GM21515 (cell line): ENCODE data around the gene OR10A7.
A peak's percentile ranks its signal among the peaks of the same experiment; 100 is the strongest.
"Not testable (repeated sequence)": the region's sequence is repeated elsewhere in the genome, so short reads cannot be mapped to it uniquely, and the experiment has no call there.

Experiments used
- ATAC-seq: cut with Tn5 transposase; IDR thresholded peaks from one replicate; pipeline ENCODE4 v1.9.1; 2021; ENCODE audit not compliant: unreplicated experiment

OR10A7 gene, protein sequence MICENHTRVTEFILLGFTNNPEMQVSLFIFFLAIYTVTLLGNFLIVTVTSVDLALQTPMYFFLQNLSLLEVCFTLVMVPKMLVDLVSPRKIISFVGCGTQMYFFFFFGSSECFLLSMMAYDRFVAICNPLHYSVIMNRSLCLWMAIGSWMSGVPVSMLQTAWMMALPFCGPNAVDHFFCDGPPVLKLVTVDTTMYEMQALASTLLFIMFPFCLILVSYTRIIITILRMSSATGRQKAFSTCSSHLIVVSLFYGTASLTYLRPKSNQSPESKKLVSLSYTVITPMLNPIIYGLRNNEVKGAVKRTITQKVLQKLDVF

DNA sequence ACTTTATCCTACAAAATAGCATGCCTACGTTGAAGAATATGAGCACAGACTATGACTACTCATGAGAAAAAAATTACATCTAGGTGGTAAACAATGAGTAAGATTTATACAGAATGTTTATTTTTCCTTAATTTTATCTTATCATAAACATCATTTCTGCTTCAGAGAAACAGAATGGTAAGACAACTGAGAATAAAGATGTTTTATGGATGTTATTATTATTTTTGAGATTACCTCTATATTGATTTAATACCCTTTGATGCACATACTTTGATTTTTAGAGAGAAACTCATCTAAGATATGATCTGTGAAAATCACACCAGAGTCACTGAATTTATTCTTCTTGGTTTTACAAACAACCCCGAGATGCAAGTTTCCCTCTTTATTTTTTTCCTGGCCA lies at the start of gene OR10A7:
Gene OR10A7, plus strand, starts transcription at position 301 of the 400 bp plus-strand sequence. Its CDS starts 0 bp downstream, at position 301.
- ATAC-seq, result no peak

DNA sequence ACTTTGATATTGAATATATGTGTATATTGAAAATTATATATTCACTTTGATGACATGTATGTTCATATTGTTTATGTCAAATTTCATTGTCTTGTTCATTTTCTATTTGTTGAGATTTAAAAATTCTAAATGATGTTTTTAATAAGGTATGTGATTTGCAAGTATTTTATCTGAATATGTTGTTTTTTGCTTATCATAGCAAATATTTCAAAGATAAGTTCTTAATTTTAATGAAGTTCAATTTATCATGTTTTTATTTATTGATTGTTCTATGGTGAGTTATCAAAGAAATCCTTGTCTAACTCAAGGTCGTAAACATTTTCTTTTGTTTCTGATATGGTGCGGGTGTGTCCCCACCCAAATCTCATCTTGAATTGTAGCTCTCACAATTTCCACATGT lies 49.4 kb upstream of the OR10A7 start:
- ATAC-seq, result no peak

DNA sequence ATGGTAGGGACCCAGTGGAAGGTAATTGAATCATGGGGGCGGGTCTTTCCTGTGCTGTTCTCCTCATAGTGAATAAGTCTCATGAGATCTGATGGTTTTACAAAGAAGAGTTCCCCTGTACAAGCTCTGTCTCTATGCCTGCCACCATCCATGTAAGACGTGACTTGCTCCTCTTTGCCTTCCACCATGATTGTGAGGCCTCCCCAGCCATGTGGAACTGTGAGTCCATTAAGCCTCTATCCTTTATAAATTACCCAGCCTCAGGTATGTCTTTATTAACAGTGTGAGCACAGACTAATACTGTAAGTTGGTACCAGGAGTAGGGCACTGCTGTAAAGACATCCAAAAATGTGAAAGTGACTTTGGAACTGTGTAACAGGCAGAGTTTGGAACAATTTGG lies 49.0 kb upstream of the OR10A7 start:
- not testable (repeated sequence) for ATAC-seq

DNA sequence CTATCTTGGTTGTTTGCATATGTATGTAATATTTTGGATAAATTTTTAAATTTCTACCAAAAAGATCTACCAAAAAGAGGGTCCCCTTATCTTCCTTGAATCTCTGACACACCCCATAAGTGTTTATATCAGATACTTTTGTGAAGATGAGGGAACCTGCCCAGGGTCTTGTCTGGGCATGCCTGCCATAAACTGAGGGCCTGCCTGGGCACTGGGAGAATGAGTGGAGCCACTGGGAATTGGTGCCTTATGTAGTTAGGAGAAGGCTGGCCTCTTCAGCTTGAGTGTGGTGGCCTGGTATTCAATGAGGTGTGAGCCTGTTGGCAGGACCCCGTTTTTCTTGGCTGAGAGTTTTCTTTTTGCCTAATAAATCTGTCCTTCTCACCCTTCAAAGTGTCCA lies 48.1 kb upstream of the OR10A7 start:
- no peak for ATAC-seq

DNA sequence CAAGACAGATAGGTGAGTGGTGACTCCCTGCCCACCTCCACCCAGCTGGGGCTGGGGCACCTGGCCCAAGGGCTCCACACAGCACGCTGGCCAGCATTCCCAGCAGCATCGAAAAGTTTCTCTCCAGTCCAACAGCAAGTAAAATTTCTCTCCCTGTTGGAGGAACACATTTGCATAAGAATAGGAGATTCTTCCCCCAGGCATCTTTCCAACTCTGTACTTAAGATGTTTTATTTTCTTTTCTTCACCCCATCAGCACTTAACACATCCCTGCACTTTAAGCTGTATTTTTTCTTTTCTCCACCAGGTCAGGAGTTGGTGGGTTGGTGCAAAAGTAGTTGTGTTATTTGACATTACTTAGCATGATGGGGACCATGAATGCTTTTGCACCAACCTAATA lies 47.4 kb upstream of the OR10A7 start:
- no peak for ATAC-seq

DNA sequence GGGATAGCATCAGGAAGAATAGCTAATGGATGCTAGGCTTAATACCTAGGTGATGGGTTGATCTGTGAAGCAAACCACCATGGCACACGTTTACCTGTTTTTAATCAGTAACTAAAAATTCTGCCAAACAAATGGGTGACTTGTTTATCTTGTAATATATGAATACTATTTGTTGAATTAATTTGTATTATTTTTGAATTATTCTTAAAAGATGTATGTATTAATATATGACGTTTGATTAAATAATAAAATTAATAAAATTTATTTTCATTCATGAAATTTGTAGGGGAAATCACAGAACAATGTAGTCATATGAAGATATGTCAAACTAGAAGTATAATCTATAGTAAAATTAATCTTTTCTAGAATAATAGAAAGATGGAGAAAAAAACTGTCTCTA lies 32.3 kb upstream of the OR10A7 start:
- no peak for ATAC-seq

DNA sequence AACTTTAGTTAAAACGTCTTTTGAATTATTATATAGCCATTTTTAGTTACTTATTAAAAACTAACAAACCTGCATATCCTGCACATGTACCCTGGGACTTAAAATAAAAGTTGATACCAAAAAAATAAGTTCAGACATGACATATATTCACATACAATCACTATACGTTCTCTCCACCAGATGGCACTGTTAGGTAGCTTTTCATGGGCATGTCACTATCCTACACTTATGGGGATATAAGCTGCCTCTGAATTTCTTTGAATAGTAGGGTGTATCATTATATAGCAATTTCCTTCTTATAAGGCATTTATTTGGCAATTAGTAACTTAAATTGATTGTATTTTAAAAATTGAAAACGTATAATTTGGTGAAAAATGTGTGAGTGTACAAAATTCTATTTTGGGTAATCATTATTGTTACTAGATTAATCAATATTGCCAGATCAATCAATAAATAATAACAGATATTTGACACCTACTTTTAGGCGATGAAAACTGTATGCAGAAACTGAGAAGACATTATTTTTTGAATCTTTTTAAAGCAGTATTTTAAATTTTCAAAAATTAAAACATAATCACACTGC lies 31.8 kb upstream of the OR10A7 start:
- peak; percentile 86 for ATAC-seq

DNA sequence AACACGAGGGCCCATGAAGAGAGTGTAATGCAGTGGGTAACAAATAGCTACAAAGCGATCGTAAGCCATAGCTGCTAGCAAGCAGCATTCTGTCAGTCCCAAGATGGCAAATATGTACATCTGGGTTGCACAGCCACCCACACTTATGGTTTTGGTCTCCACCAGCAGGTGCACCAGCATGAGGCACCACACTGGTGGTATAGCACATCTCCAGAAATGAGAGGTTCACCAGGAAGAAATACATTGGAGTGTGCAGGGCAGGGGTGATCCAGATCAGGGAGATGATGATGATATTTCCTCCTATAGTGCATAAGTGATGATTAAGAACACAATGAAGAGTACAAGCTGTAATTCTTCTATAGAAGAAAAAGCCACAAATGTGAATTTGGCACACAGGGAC lies 26.4 kb upstream of the OR10A7 start:
- ATAC-seq, result no peak

DNA sequence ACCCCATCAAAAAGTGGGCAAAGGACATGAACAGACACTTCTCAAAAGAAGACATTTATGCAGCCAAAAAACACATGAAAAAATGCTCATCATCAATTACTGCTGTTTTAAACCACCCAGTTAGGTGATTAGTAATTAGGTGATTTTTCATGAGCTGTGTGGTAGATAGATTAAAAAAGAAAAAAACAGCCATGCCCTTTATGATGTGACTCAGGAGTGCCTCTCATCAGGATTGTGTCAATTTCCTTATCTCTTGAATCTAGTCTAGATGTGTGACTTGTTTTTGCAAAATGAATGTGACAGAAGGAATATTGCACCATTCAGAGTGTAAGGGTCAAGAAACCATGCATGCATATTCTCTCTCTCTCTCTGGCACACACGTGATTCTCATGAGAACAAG lies 5.7 kb downstream of the OR10A7 start:
- no peak for ATAC-seq

DNA sequence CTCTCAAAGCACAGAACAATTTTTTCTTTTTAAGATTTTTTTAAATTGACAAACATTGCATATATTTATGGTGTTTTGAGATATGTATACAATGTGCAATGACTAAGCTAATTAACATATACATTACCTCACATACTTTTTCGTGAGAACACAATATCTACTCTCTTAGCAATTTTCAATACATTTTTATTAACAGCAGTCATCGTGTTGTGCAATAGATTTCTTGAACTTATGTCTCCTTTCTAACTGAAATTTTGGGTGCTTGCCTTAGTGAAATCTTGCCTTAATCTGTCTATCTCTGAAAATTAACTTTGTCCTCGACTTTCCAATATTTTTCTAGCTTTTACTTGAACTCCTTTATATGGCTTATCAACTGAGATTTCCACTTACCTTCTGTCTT lies 6.8 kb downstream of the OR10A7 start:
- no peak for ATAC-seq

DNA sequence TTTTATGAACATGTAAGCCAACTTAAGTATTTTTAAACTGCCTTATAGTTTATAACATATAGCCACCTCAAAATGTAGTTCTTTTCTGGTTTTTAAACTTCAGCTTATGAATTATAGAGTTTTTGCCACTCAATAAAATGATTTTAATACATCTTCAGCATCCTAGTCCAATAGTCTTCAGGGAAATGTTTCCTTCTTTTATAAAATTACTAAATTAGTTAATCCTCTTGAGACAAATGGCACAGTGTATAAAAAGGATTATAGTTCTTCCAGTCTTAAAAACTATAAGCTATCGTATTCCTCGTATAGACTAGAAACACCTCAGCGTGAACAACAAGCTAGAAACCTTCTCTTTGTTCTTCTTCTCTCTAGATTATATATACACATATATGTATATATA lies 23.5 kb downstream of the OR10A7 start, which contains the start of gene OR6C74:
Gene OR6C74, plus strand, starts transcription at position 301 of the 400 bp plus-strand sequence. CDS start 2,679 bp downstream, outside the sequence.
- ATAC-seq, result no peak

DNA sequence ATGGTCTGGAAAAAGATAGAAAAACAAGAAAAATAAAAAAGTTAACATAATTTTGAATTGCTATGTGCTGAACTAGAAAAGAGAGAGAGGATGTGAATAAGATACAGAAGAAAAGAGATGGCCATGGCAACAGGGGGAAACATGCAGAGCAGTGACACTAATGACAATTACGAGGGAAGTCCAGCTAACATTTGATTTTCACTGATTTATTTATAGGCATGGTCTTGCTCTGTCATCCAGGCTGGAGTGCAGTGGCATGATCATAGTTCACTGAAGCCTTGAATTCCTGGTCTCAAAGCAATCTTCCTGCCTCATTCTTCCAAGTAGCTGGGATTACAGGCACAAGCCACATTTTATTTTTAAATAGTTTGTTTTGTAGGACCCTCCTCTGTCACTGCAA lies 25.3 kb downstream of the OR10A7 start:
- no peak for ATAC-seq

DNA sequence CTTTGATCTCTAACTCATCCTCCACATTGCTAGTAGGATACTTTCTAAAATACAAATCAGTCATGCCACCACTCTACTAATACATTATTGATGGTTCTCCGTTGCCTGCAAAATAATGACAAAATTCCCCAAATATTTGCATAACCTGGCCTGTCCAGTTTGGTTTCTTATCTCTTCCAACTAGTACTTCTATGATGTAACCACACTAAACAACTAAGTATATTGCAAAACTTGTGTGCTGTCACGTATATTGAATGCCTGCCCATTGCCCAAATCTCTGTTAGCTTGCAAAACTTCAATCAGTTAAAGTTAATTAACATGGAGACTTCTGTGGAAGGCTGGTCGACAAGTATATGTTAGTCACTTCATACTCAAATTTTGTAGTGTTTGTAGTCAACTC lies 30.1 kb downstream of the OR10A7 start:
- ATAC-seq, result no peak

DNA sequence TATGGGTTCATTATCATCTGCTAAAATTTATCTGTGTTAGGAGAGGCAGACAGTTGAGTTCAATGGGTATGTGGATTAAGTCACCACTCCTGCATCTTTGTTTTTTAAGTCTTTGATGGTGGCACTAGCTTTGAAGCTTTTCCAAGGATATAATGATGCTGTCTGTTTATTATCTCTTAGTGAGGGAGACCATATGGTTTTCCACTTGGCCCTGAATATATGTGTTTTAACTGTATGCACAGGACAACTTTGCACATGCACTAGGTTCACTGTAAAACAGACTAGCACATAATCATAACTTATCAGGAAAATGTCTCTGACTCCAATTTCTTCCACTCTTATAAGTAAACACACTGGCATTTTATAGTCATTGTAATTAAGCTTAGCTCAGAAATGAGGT lies 32.5 kb downstream of the OR10A7 start:
- ATAC-seq, result no peak

DNA sequence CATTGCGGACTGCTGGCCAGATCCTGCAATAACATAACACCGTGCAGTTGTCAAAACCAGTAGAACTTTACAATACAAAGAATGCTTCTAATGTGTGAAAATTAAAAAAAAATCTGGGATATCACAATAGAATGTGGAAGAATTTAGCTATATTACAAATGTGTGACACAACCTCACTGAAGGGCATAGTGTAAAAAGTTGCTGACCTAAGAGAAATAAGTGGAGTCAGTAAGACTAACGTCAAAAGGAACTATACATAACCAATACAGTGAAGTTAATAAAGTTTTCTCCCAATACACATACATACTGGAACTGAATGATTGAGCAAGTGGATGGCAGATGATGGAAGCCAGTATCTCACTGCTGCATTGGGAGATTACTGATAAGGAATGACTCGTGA lies 36.0 kb downstream of the OR10A7 start:
- no peak for ATAC-seq

DNA sequence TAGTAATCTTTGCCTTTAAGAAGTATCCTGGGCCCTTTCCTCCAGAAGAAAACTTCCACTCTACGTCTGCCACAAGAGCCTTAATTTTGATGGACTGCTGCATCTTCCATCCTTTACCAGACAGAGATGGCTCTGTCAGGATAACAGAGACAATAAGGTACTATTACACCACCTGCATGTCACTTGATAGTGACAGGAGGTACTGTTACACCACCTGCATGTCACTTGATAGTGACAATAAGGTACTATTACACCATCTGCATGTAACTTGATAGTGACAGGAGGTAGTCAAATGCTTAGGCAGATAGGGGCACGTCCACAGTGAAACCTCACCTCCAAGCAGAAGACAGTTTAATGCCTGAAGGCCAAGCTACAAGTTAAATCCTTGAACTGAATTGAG lies 37.5 kb downstream of the OR10A7 start:
- ATAC-seq, result no peak
